Endodermal cell (in vitro differentiated cells): ENCODE data around the gene DLGAP1. TPM values are rescaled to one million over a fixed set of nuclear protein-coding genes. Genes with fewer than 3 reads are reported as not detected.

Experiments used
- DNase-seq: peaks from one replicate; pipeline ENCODE4 v3.0.0-alpha.2; 2017
- H3K27ac ChIP-seq: 2 replicates; pipeline ENCODE4 v1.5.1; 2013; ENCODE audit warnings: mild to moderate bottlenecking, low read depth, low read length, moderate library complexity
- H3K27me3 ChIP-seq: 2 replicates; pipeline ENCODE4 v1.6.1; 2013; ENCODE audit warnings: mild to moderate bottlenecking, low read length, moderate library complexity; ENCODE audit not compliant: insufficient read depth, control insufficient read depth, poor library complexity, severe bottlenecking
- H3K36me3 ChIP-seq: 2 replicates; pipeline ENCODE4 v1.7.0; 2013; ENCODE audit warnings: mild to moderate bottlenecking, low read length, moderate library complexity; ENCODE audit not compliant: control insufficient read depth, insufficient read depth
- H3K4me1 ChIP-seq: one replicate; pipeline ENCODE4 v1.7.0; 2013; ENCODE audit warnings: low read length; ENCODE audit not compliant: control insufficient read depth, insufficient read depth
- H3K4me3 ChIP-seq: 2 replicates; pipeline ENCODE4 v1.5.1; 2013; ENCODE audit warnings: mild to moderate bottlenecking, low read length, moderate library complexity
- H3K9ac ChIP-seq: 2 replicates; pipeline ENCODE4 v1.6.1; 2013; ENCODE audit warnings: mild to moderate bottlenecking, low read length, moderate library complexity; ENCODE audit not compliant: poor library complexity, severe bottlenecking; ENCODE audit errors: extremely low read depth
- H3K9me3 ChIP-seq: 2 replicates; pipeline ENCODE4 v1.6.1; 2013; ENCODE audit warnings: mild to moderate bottlenecking, low read length, moderate library complexity; ENCODE audit not compliant: control insufficient read depth
- H3K27ac Mint-ChIP-seq: 2 replicates; pipeline ENCODE4 v1.8.0; 2020; ENCODE audit warnings: mixed read lengths
- H3K27me3 Mint-ChIP-seq: 2 replicates; pipeline ENCODE4 v1.8.0; 2021; ENCODE audit warnings: mild to moderate bottlenecking, mixed read lengths; ENCODE audit not compliant: insufficient read depth
- H3K36me3 Mint-ChIP-seq: 2 replicates; pipeline ENCODE4 v1.8.0; 2020; ENCODE audit warnings: low read depth, mixed read lengths
- H3K4me1 Mint-ChIP-seq: 2 replicates; pipeline ENCODE4 v1.8.0; 2020; ENCODE audit warnings: mixed read lengths
- H3K4me3 Mint-ChIP-seq: 2 replicates; pipeline ENCODE4 v1.8.0; 2020; ENCODE audit warnings: mild to moderate bottlenecking, moderate library complexity, mixed read lengths
- H3K9me3 Mint-ChIP-seq: 2 replicates; pipeline ENCODE4 v1.8.0; 2020; ENCODE audit warnings: mild to moderate bottlenecking, mixed read lengths
- CTCF ChIP-seq: fragments of 200-600 bp; sonication (generic); conservative IDR thresholded peaks from 2 replicates; pipeline ENCODE4 v1.5.0; 2021; ENCODE audit warnings: antibody characterized with exemption, mild to moderate bottlenecking
- WGBS, 2 experiments: methylation state at CpG; one replicate each; pipeline versions ENCODE4 v1.1.5 to v1.1.7; 2013; ENCODE audit warnings: missing lambda C conversion rate in 2 of 2, mixed read lengths in 1 of 2; ENCODE audit not compliant: insufficient coverage in 1 of 2, insufficient read length in 1 of 2; 5-methylcytosine and 5-hydroxymethylcytosine counted together
- total RNA-seq, 2 donors: library from RNA; stranded (reverse); fragmentation: NEBNext Ultra II Directional in 1 of 2; extraction: Animal tissue kit (Norgen Biotek cat#: 25700) in 1 of 2; gene quantifications; 2 replicates in 1 of 2; 3 replicates in 1 of 2; pipeline ENCODE4 v1.2.1, GENCODE V29; 2021

The DLGAP1 gene
- total RNA-seq, 2 donors from 2014 or later, result 11.5 to 21.5 TPM

- no peaks in the 10 kb centered on the region for H3K9me3 ChIP-seq
- no peak overlapping the region for H3K9ac ChIP-seq
- no peak for TF ChIP-seq CTCF
- Mint-ChIP-seq H3K27me3 (no peaks in the 10 kb centered on the region), H3K36me3 (no peaks in the 10 kb centered on the region), H3K4me3 (no peak overlapping the region), H3K9me3 (no peaks in the 10 kb centered on the region), H3K4me1 (peaks cover 3% of the 10 kb centered on the region), H3K27ac (no peak overlapping the region)
- no peaks in the 10 kb centered on the region for H3K36me3 ChIP-seq
- DNase-seq, result no peak
- 77 to 100% methylated on average over 1 to 2 of the region's 2 CpGs for WGBS, 2 experiments
- no peak overlapping the region for H3K27ac ChIP-seq
- no peaks in the 10 kb centered on the region for H3K4me1 ChIP-seq
- H3K27me3 ChIP-seq, result no peaks in the 10 kb centered on the region
- H3K4me3 ChIP-seq, result no peak overlapping the region
Measured at GRCh38 chr18:3923750-3924149, 531.4 kb downstream of the DLGAP1 start.

- WGBS, 2 experiments, result 90 to 91% methylated on average over 3 of the region's 3 CpGs
- H3K9ac ChIP-seq, result no peak overlapping the region
- no peak overlapping the region for H3K27ac Mint-ChIP-seq
- H3K4me1 ChIP-seq, result no peaks in the 10 kb centered on the region
- DNase-seq, result no peak
- peaks cover 3% of the 10 kb centered on the region for H3K4me1 Mint-ChIP-seq
- H3K4me3 ChIP-seq, result no peak overlapping the region
- no peak overlapping the region for H3K4me3 Mint-ChIP-seq
- H3K27me3 ChIP-seq, result no peaks in the 10 kb centered on the region
- H3K27me3 Mint-ChIP-seq, result no peaks in the 10 kb centered on the region
- H3K9me3 ChIP-seq, result no peaks in the 10 kb centered on the region
- H3K9me3 Mint-ChIP-seq, result no peaks in the 10 kb centered on the region
- H3K36me3 Mint-ChIP-seq, result no peaks in the 10 kb centered on the region
- H3K36me3 ChIP-seq, result no peaks in the 10 kb centered on the region
- no peak overlapping the region for H3K27ac ChIP-seq
- no peak for TF ChIP-seq CTCF
Measured at GRCh38 chr18:3921826-3922225, 533.3 kb downstream of the DLGAP1 start.

GRCh38 chr18:3920832-3921231 lies 534.3 kb downstream of the DLGAP1 start:
- Mint-ChIP-seq H3K36me3 (no peaks in the 10 kb centered on the region), H3K27ac (no peak overlapping the region), H3K4me3 (no peak overlapping the region), H3K4me1 (peaks cover 3% of the 10 kb centered on the region), H3K9me3 (no peaks in the 10 kb centered on the region), H3K27me3 (no peaks in the 10 kb centered on the region)
- no peaks in the 10 kb centered on the region for H3K36me3 ChIP-seq
- no peaks in the 10 kb centered on the region for H3K4me1 ChIP-seq
- WGBS, 2 experiments, result 93 to 100% methylated on average over 1 to 2 of the region's 2 CpGs
- no peak for TF ChIP-seq CTCF
- no peak for DNase-seq
- no peaks in the 10 kb centered on the region for H3K27me3 ChIP-seq
- no peak overlapping the region for H3K9ac ChIP-seq
- H3K9me3 ChIP-seq, result no peaks in the 10 kb centered on the region
- no peak overlapping the region for H3K4me3 ChIP-seq
- H3K27ac ChIP-seq, result no peak overlapping the region
